HG02588 (cell line): Measurements from ENCODE around the gene NALCN.
A peak's percentile ranks its signal among the peaks of the same experiment; 100 is the strongest.

Source experiments
- ATAC-seq: cut with Tn5 transposase; IDR thresholded peaks from one replicate; pipeline ENCODE4 v1.9.1; 2021; ENCODE audit warnings: mild to moderate bottlenecking, moderate library complexity; ENCODE audit not compliant: unreplicated experiment

NALCN gene

GRCh38 chr13:101144808-101145419 lies 271.4 kb downstream of the NALCN start:
- ATAC-seq: peak; percentile 55

GRCh38 chr13:101140936-101141335 lies 275.4 kb downstream of the NALCN start:
- no peak for ATAC-seq

- ATAC-seq: no peak
Observed at GRCh38 chr13:101140087-101140770, 276.1 kb downstream of the NALCN start.

GRCh38 chr13:101139081-101139480 lies 277.2 kb downstream of the NALCN start:
- no peak for ATAC-seq

- peak; percentile 75 for ATAC-seq
Observed at GRCh38 chr13:101127741-101128353, 288.5 kb downstream of the NALCN start.

- ATAC-seq: no peak
Observed at GRCh38 chr13:101123028-101123427, 293.3 kb downstream of the NALCN start.

- ATAC-seq: no peak
Observed at GRCh38 chr13:101121608-101122007, 294.7 kb downstream of the NALCN start.

- ATAC-seq: no peak
Observed at GRCh38 chr13:101120007-101120406, 296.3 kb downstream of the NALCN start.

GRCh38 chr13:101116826-101117225 lies 299.5 kb downstream of the NALCN start:
- ATAC-seq: no peak

- no peak for ATAC-seq
Observed at GRCh38 chr13:101116341-101116740, 300.0 kb downstream of the NALCN start.

- ATAC-seq: no peak
Observed at GRCh38 chr13:101115762-101116171, 300.5 kb downstream of the NALCN start.

GRCh38 chr13:101111894-101112293 lies 304.4 kb downstream of the NALCN start:
- ATAC-seq: no peak

- no peak for ATAC-seq
Observed at GRCh38 chr13:101109005-101109404, 307.3 kb downstream of the NALCN start.

GRCh38 chr13:101098873-101099272 lies 317.4 kb downstream of the NALCN start:
- no peak for ATAC-seq

- ATAC-seq: no peak
Observed at GRCh38 chr13:101092985-101093384, 323.3 kb downstream of the NALCN start.

GRCh38 chr13:101090287-101090686 lies 326.0 kb downstream of the NALCN start:
- no peak for ATAC-seq

- ATAC-seq: no peak
Observed at GRCh38 chr13:101085551-101085950, 330.8 kb downstream of the NALCN start.

- ATAC-seq: no peak
Observed at GRCh38 chr13:101082441-101082840, 333.9 kb downstream of the NALCN start.

- ATAC-seq: no peak
Observed at GRCh38 chr13:101080616-101081015, 335.7 kb downstream of the NALCN start.

- ATAC-seq: no peak
Observed at GRCh38 chr13:101065329-101065728, 351.0 kb downstream of the NALCN start.

GRCh38 chr13:101059793-101060192 lies 356.5 kb downstream of the NALCN start:
- no peak for ATAC-seq

GRCh38 chr13:101058841-101059240 lies 357.5 kb downstream of the NALCN start:
- ATAC-seq: no peak
